ENCODE data around the gene GP1BA. TPM values are rescaled to one million over a fixed set of nuclear protein-coding genes. Genes with fewer than 3 reads are reported as not detected.

The GP1BA gene
- total RNA-seq, 4 donors from 2014 or later = not detected

- WGBS = 79% methylated on average over 20 of the region's 27 CpGs
- H3K36me3 ChIP-seq = peaks cover 58% of the 10 kb centered on the region
- H3K4me1 ChIP-seq = peaks cover 28% of the 10 kb centered on the region
- no peak overlapping the region for H3K4me3 ChIP-seq
- no peak for DNase-seq (ENCODE audit: low spot score in 2 of 2)
- no peak overlapping the region for H3K27ac ChIP-seq
- TF ChIP-seq EP300 (IDR thresholded peaks at IDR 0.05) = no peak
- no peak for TF ChIP-seq POLR2AphosphoS5 (IDR thresholded peaks at IDR 0.05)
- no peak for TF ChIP-seq POLR2A (IDR thresholded peaks at IDR 0.05)
- TF ChIP-seq CTCF (IDR thresholded peaks at IDR 0.05) = no peak
- H3K27me3 ChIP-seq = no peaks in the 10 kb centered on the region
- H3K9me3 ChIP-seq = no peaks in the 10 kb centered on the region
Measured at GRCh38 chr17:4896332-4897197, 35.5 kb upstream of the GP1BA start.

GRCh38 chr17:4897198-4897687 is 34.8 kb upstream of the GP1BA start:
- Histone ChIP-seq H3K27ac (no peak overlapping the region), H3K4me3 (no peak overlapping the region), H3K4me1 (peaks cover 29% of the 10 kb centered on the region), H3K9me3 (no peaks in the 10 kb centered on the region), H3K27me3 (no peaks in the 10 kb centered on the region), H3K36me3 (peaks cover 51% of the 10 kb centered on the region)
- 81% methylated on average over 10 of the region's 10 CpGs for WGBS
- TF ChIP-seq POLR2AphosphoS5 (IDR thresholded peaks at IDR 0.05) (no peak), EP300 (IDR thresholded peaks at IDR 0.05) (no peak), CTCF (IDR thresholded peaks at IDR 0.05) (no peak), POLR2A (IDR thresholded peaks at IDR 0.05) (no peak)
- peak in 1 of 2 donors; percentile 64 for DNase-seq (ENCODE audit: low spot score in 2 of 2)

GRCh38 chr17:4897785-4898184 is 34.3 kb upstream of the GP1BA start:
- H3K9me3 ChIP-seq = no peaks in the 10 kb centered on the region
- H3K27ac ChIP-seq = no peak overlapping the region
- DNase-seq (ENCODE audit: low spot score in 2 of 2) = no peak
- 87% methylated on average over 5 of the region's 5 CpGs for WGBS
- peaks cover 46% of the 10 kb centered on the region for H3K36me3 ChIP-seq
- H3K4me1 ChIP-seq = peaks cover 34% of the 10 kb centered on the region
- H3K4me3 ChIP-seq = no peak overlapping the region
- no peak for TF ChIP-seq POLR2AphosphoS5 (IDR thresholded peaks at IDR 0.05)
- no peaks in the 10 kb centered on the region for H3K27me3 ChIP-seq

- TF ChIP-seq POLR2A (IDR thresholded peaks at IDR 0.05) (no peak), EP300 (IDR thresholded peaks at IDR 0.05) (no peak), CTCF (IDR thresholded peaks at IDR 0.05) (no peak), POLR2AphosphoS5 (IDR thresholded peaks at IDR 0.05) (no peak)
- no peaks in the 10 kb centered on the region for H3K27me3 ChIP-seq
- DNase-seq (ENCODE audit: low spot score in 2 of 2) = no peak
- H3K4me1 ChIP-seq = peaks cover 40% of the 10 kb centered on the region
- H3K36me3 ChIP-seq = peaks cover 40% of the 10 kb centered on the region
- H3K27ac ChIP-seq = no peak overlapping the region
- no peaks in the 10 kb centered on the region for H3K9me3 ChIP-seq
- H3K4me3 ChIP-seq = peak overlapping the region; percentile 63
- 72% methylated on average over 8 of the region's 8 CpGs for WGBS
Measured at GRCh38 chr17:4898351-4898750, 33.7 kb upstream of the GP1BA start.

GRCh38 chr17:4898927-4899326 is 33.1 kb upstream of the GP1BA start:
- TF ChIP-seq POLR2AphosphoS5 (IDR thresholded peaks at IDR 0.05) = no peak
- no peak for TF ChIP-seq EP300 (IDR thresholded peaks at IDR 0.05)
- TF ChIP-seq CTCF (IDR thresholded peaks at IDR 0.05) = no peak
- TF ChIP-seq POLR2A (IDR thresholded peaks at IDR 0.05) = no peak
- DNase-seq (ENCODE audit: low spot score in 2 of 2) = no peak
- Histone ChIP-seq H3K4me3 (peak overlapping the region; percentile 63), H3K4me1 (peaks cover 45% of the 10 kb centered on the region), H3K27ac (peak overlapping the region; percentile 55), H3K27me3 (no peaks in the 10 kb centered on the region), H3K36me3 (peaks cover 34% of the 10 kb centered on the region), H3K9me3 (no peaks in the 10 kb centered on the region)
- WGBS = no CpG with 5 or more reads among the region's 34 CpGs

Measured in suprapubic skin (tissue), 4 donors.